SU-DHL-6 (cell line): Measurements from ENCODE around the gene ITGB2.

ENCODE experiments used
- EZH2phosphoT487 ChIP-seq: fragments of 200-600 bp; sonication (generic), shearing (Covaris generic); conservative IDR thresholded peaks from 2 replicates; pipeline ENCODE4 v1.6.1; 2018; ENCODE audit warnings: mild to moderate bottlenecking, antibody characterized with exemption, low read length, moderate library complexity, mixed read lengths
- TF ChIP-seq, protein P1 (sequence below): fragments of 200-600 bp; sonication (generic); IDR thresholded peaks from one replicate; pipeline ENCODE4 v1.5.1; 2017; ENCODE audit warnings: antibody characterized with exemption, mild to moderate bottlenecking, low read length, moderate library complexity; ENCODE audit not compliant: insufficient read depth, poor library complexity, severe bottlenecking

DNA sequence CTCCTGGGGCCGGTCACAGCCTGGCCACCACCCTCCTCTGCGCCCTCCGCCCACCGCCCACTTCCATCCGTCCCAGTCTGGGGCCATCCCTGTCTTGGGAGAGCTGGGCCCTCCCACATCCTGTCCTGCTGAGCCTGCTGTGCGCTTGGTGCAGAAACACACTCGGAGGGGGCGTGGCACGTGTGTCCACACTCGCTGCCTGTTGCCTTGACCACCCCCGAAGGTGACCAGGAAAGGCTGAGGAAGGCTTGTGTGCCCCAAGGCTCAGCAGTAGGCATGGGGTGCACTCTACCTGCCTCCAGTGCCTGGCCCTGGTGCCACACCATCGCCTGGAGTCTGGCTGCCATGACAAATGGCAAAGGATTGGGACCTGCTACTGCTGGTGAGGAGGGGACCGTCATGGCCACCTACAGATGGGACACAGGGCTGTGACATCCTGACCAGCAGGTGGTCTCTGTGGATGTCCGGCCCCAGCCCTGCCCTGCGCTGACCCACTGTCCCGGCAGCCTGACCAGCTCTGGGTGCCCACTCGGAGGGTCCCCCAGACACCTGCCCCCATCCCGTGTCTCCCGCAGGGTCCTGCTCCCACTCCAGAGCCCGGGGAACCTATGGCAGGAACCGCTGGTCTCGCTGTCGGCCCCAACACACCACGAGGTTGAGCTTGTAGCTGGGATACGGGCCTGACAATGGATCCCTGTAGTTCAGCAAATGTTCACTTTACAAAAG, 24.0 kb downstream of the ITGB2 start:
- TF ChIP-seq, protein P1, sequence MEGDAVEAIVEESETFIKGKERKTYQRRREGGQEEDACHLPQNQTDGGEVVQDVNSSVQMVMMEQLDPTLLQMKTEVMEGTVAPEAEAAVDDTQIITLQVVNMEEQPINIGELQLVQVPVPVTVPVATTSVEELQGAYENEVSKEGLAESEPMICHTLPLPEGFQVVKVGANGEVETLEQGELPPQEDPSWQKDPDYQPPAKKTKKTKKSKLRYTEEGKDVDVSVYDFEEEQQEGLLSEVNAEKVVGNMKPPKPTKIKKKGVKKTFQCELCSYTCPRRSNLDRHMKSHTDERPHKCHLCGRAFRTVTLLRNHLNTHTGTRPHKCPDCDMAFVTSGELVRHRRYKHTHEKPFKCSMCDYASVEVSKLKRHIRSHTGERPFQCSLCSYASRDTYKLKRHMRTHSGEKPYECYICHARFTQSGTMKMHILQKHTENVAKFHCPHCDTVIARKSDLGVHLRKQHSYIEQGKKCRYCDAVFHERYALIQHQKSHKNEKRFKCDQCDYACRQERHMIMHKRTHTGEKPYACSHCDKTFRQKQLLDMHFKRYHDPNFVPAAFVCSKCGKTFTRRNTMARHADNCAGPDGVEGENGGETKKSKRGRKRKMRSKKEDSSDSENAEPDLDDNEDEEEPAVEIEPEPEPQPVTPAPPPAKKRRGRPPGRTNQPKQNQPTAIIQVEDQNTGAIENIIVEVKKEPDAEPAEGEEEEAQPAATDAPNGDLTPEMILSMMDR = no peak
- no peak for TF ChIP-seq EZH2phosphoT487
